ENCODE measurements around the gene PTP4A2. TPM values are rescaled to one million over a fixed set of nuclear protein-coding genes. Genes with fewer than 3 reads are reported as not detected.

The PTP4A2 gene
- total RNA-seq, result 100 to 1,000 TPM; 196 to 449 (median 271) TPM
- polyA plus RNA-seq, result 100 to 1,000 TPM; 276 to 398 TPM
- 235 reads per million, percentile 94 among the genes with 10 or more reads in this experiment for total RNA-seq

- no peaks in the 10 kb centered on the region for H3K9me3 ChIP-seq (ENCODE audit: control insufficient read depth in 2 of 3, low read length in 3 of 3)
- DNase-seq, result peak; percentile 65 to 93 (median 81)
- H3K27ac ChIP-seq (ENCODE audit: low read depth, low read length), result peak within 1 kb of the TSS; percentile 81
- ChIA-PET CTCF (interaction anchor here (0.5 to 3.2 kb wide), 15 partner anchors 11 to 312 kb away, joined by 3 to 51 read pairs (median 3); no protein-coding TSS in a partner anchor), POLR2A (interaction anchor here (0.5 to 10.5 kb wide), 23 partner anchors 9 to 312 kb away, joined by 3 to 248 read pairs (median 4); partner anchors contain the start of genes KHDRBS1, PEF1 and SPOCD1)
- H3K4me1 ChIP-seq (ENCODE audit: control insufficient read depth in 2 of 2, insufficient read depth in 2 of 2, low read length in 2 of 2), result peaks cover 66 to 67% of the 10 kb centered on the region in 2 donors
- peak; percentile 84 for ATAC-seq
- intact Hi-C loops (cut with micrococcal nuclease), result loop anchor here (1.0 to 10.0 kb wide), 9 partner anchors 50 to 1194 kb away; partner anchors contain the start of genes PUM1 (in 2 of the 2), ADGRB2 (in 1 of the 2), BSDC1 (in 1 of the 2) and KHDRBS1 (in 1 of the 2)
- peaks cover 0 to 6% (median 0%) of the 10 kb centered on the region in 3 experiments for H3K36me3 ChIP-seq (ENCODE audit: control insufficient read depth in 2 of 3, insufficient read depth in 3 of 3, low read length in 3 of 3)
- no peaks in the 10 kb centered on the region for H3K27me3 ChIP-seq (ENCODE audit: control insufficient read depth in 2 of 2, insufficient read depth in 2 of 2, low read length in 2 of 2)
- Mint-ChIP-seq H3K4me1 (peaks cover 54 to 82% (median 73%) of the 10 kb centered on the region in 7 donors), H3K4me3 (peak within 1 kb of the TSS; percentile 92 to 100 (median 96)), H3K36me3 (peaks cover 0 to 26% (median 5%) of the 10 kb centered on the region in 5 donors), H3K27me3 (no peaks in the 10 kb centered on the region), H3K27ac (peak within 1 kb of the TSS; percentile 90 to 99 (median 95)), H3K9me3 (peaks cover 0 to 4% (median 0%) of the 10 kb centered on the region in 11 donors)
- peak within 1 kb of the TSS; percentile 81 for H3K4me3 ChIP-seq (ENCODE audit: low read length)
These were observed at the start of gene PTP4A2 for GRCh38 chr1:31938184-31938975. Gene PTP4A2, minus strand, starts transcription at chr1:31938368. Its CDS starts 19,303 bp downstream, at chr1:31919065.

- intact Hi-C loops (cut with micrococcal nuclease), result no loop called here
- POLR2A ChIA-PET, result interaction anchor here (1.1 kb wide), 1 partner anchor 49 kb away, joined by 3 read pairs; the partner anchor contains the start of gene PTP4A2
- peak overlapping the region in 8 of 9 donors; percentile 36 to 86 (median 70) for H3K27ac Mint-ChIP-seq
These were observed 49.0 kb upstream of the PTP4A2 start for GRCh38 chr1:31987135-31987619.

GRCh38 chr1:31985430-31985829 lies 47.3 kb upstream of the PTP4A2 start:
- H3K27ac Mint-ChIP-seq, result peak overlapping the region; percentile 57 to 95 (median 91)
- ATAC-seq (peak; percentile 82), DNase-seq (peak in 3 of 9 donors; percentile 4 to 53 (median 31))
- peaks cover 0 to 9% (median 0%) of the 10 kb centered on the region in 5 donors for H3K36me3 Mint-ChIP-seq
- Histone ChIP-seq H3K27ac (ENCODE audit: low read depth, low read length) (peak overlapping the region; percentile 66), H3K36me3 (ENCODE audit: control insufficient read depth in 2 of 3, insufficient read depth in 3 of 3, low read length in 3 of 3) (no peaks in the 10 kb centered on the region), H3K27me3 (ENCODE audit: control insufficient read depth in 2 of 2, insufficient read depth in 2 of 2, low read length in 2 of 2) (no peaks in the 10 kb centered on the region), H3K9me3 (ENCODE audit: control insufficient read depth in 2 of 3, low read length in 3 of 3) (no peaks in the 10 kb centered on the region), H3K4me1 (ENCODE audit: control insufficient read depth in 2 of 2, insufficient read depth in 2 of 2, low read length in 2 of 2) (peaks cover 50 to 62% of the 10 kb centered on the region in 2 donors), H3K4me3 (ENCODE audit: low read length) (no peak overlapping the region)
- H3K4me3 Mint-ChIP-seq, result peak overlapping the region; percentile 7 to 80 (median 64)
- no peaks in the 10 kb centered on the region for H3K9me3 Mint-ChIP-seq
- no peaks in the 10 kb centered on the region for H3K27me3 Mint-ChIP-seq
- H3K4me1 Mint-ChIP-seq, result peaks cover 39 to 75% (median 64%) of the 10 kb centered on the region in 7 donors
- intact Hi-C loops (cut with micrococcal nuclease), result loop anchor here (2.0 kb wide), 4 partner anchors 15 to 27 kb away; partner anchors contain the start of gene KHDRBS1 (in 1 of the 2)
- POLR2A ChIA-PET, result interaction anchor here (0.7 to 1.8 kb wide), 13 partner anchors 8 to 281 kb away, joined by 3 to 6 read pairs (median 4); partner anchors contain the start of genes KHDRBS1 and PTP4A2
- CTCF ChIA-PET, result interaction anchor here (0.6 to 1.4 kb wide), 7 partner anchors 15 to 196 kb away, joined by 3 to 8 read pairs (median 3); no protein-coding TSS in a partner anchor

More at GRCh38 chr1:31987135-31987619, 49.0 kb upstream of the PTP4A2 start:
- CTCF ChIA-PET, result interaction anchor here (0.9 kb wide), 1 partner anchor 48 kb away, joined by 3 read pairs; no protein-coding TSS in a partner anchor
- Mint-ChIP-seq H3K27me3 (no peaks in the 10 kb centered on the region), H3K4me3 (no peak overlapping the region), H3K9me3 (no peaks in the 10 kb centered on the region), H3K4me1 (peaks cover 29 to 66% (median 53%) of the 10 kb centered on the region in 7 donors), H3K36me3 (peaks cover 0 to 7% (median 0%) of the 10 kb centered on the region in 5 donors)
- DNase-seq, result no peak
- ATAC-seq, result no peak
- Histone ChIP-seq H3K36me3 (ENCODE audit: control insufficient read depth in 2 of 3, insufficient read depth in 3 of 3, low read length in 3 of 3) (no peaks in the 10 kb centered on the region), H3K27me3 (ENCODE audit: control insufficient read depth in 2 of 2, insufficient read depth in 2 of 2, low read length in 2 of 2) (no peaks in the 10 kb centered on the region), H3K9me3 (ENCODE audit: control insufficient read depth in 2 of 3, low read length in 3 of 3) (no peaks in the 10 kb centered on the region), H3K4me1 (ENCODE audit: control insufficient read depth in 2 of 2, insufficient read depth in 2 of 2, low read length in 2 of 2) (peaks cover 40 to 47% of the 10 kb centered on the region in 2 donors), H3K27ac (ENCODE audit: low read depth, low read length) (no peak overlapping the region), H3K4me3 (ENCODE audit: low read length) (no peak overlapping the region)

- intact Hi-C loops (cut with micrococcal nuclease), result loop anchor here (2.0 kb wide), 4 partner anchors 14 to 28 kb away; partner anchors contain the start of gene KHDRBS1 (in 1 of the 2)
- Histone ChIP-seq H3K9me3 (ENCODE audit: control insufficient read depth in 2 of 3, low read length in 3 of 3) (no peaks in the 10 kb centered on the region), H3K27me3 (ENCODE audit: control insufficient read depth in 2 of 2, insufficient read depth in 2 of 2, low read length in 2 of 2) (no peaks in the 10 kb centered on the region), H3K4me1 (ENCODE audit: control insufficient read depth in 2 of 2, insufficient read depth in 2 of 2, low read length in 2 of 2) (peaks cover 46 to 59% of the 10 kb centered on the region in 2 donors), H3K36me3 (ENCODE audit: control insufficient read depth in 2 of 3, insufficient read depth in 3 of 3, low read length in 3 of 3) (no peaks in the 10 kb centered on the region), H3K4me3 (ENCODE audit: low read length) (no peak overlapping the region), H3K27ac (ENCODE audit: low read depth, low read length) (peak overlapping the region; percentile 66)
- Mint-ChIP-seq H3K27ac (peak overlapping the region; percentile 57 to 95 (median 91)), H3K27me3 (no peaks in the 10 kb centered on the region), H3K36me3 (peaks cover 0 to 9% (median 0%) of the 10 kb centered on the region in 5 donors), H3K9me3 (no peaks in the 10 kb centered on the region), H3K4me1 (peaks cover 34 to 73% (median 60%) of the 10 kb centered on the region in 7 donors), H3K4me3 (peak overlapping the region; percentile 7 to 80 (median 66))
- ATAC-seq, result peak; percentile 58
- POLR2A ChIA-PET, result interaction anchor here (0.8 to 2.5 kb wide), 14 partner anchors 9 to 282 kb away, joined by 3 to 9 read pairs (median 5); partner anchors contain the start of gene KHDRBS1
- peak in 5 of 9 donors; percentile 14 to 41 (median 22) for DNase-seq
- CTCF ChIA-PET, result interaction anchor here (0.6 to 1.4 kb wide), 8 partner anchors 16 to 196 kb away, joined by 3 to 8 read pairs (median 3); partner anchors contain the start of gene PTP4A2
These were observed 46.5 kb upstream of the PTP4A2 start for GRCh38 chr1:31984419-31985347.

- Histone ChIP-seq H3K27ac (ENCODE audit: low read depth, low read length) (peak overlapping the region; percentile 61), H3K36me3 (ENCODE audit: control insufficient read depth in 2 of 3, insufficient read depth in 3 of 3, low read length in 3 of 3) (no peaks in the 10 kb centered on the region), H3K4me3 (ENCODE audit: low read length) (peak overlapping the region; percentile 37), H3K9me3 (ENCODE audit: control insufficient read depth in 2 of 3, low read length in 3 of 3) (no peaks in the 10 kb centered on the region), H3K27me3 (ENCODE audit: control insufficient read depth in 2 of 2, insufficient read depth in 2 of 2, low read length in 2 of 2) (no peaks in the 10 kb centered on the region), H3K4me1 (ENCODE audit: control insufficient read depth in 2 of 2, insufficient read depth in 2 of 2, low read length in 2 of 2) (peaks cover 41 to 54% of the 10 kb centered on the region in 2 donors)
- peak overlapping the region; percentile 21 to 81 (median 71) for H3K4me3 Mint-ChIP-seq
- peaks cover 0 to 9% (median 0%) of the 10 kb centered on the region in 5 donors for H3K36me3 Mint-ChIP-seq
- intact Hi-C loops (cut with micrococcal nuclease), result loop anchor here in 1 of 2 donors (1.0 kb wide), 1 partner anchor 31 kb away; the partner anchor contains the start of gene KHDRBS1
- H3K27me3 Mint-ChIP-seq, result no peaks in the 10 kb centered on the region
- POLR2A ChIA-PET, result interaction anchor here (0.6 to 2.5 kb wide), 11 partner anchors 8 to 87 kb away, joined by 3 to 9 read pairs (median 4); partner anchors contain the start of gene KHDRBS1
- peak overlapping the region; percentile 67 to 91 (median 86) for H3K27ac Mint-ChIP-seq
- H3K9me3 Mint-ChIP-seq, result peaks cover 0 to 2% (median 0%) of the 10 kb centered on the region in 11 donors
- DNase-seq, result peak in 7 of 9 donors; percentile 44 to 72 (median 64)
- CTCF ChIA-PET, result interaction anchor here (0.6 to 1.5 kb wide), 3 partner anchors 17 to 76 kb away, joined by 3 to 5 read pairs (median 5); no protein-coding TSS in a partner anchor
- peaks cover 40 to 68% (median 62%) of the 10 kb centered on the region in 7 donors for H3K4me1 Mint-ChIP-seq
- peak; percentile 64 for ATAC-seq
These were observed 43.8 kb upstream of the PTP4A2 start for GRCh38 chr1:31981972-31982371.
